PC-3 (cell line): Measurements from ENCODE around the gene OTOA. TPM values are rescaled to one million over a fixed set of nuclear protein-coding genes. Genes with fewer than 3 reads are reported as not detected.

Experiments used
- ATAC-seq: fragments of 200-7000 bp; cut with Tn5 transposase; 2 replicates; pipeline ENCODE4 v1.9.1; 2020; ENCODE audit warnings: mild to moderate bottlenecking, moderate library complexity
- BruUV-seq: library from RNA; stranded (reverse); fragments of 400-500 nt; replicated peaks from 2 replicates; lab custom pipeline; 2021; lab: Mats Ljungman, UMichigan
- CTCF ChIA-PET: fragments of 300-600 bp; sonication (Branson Sonifier 250); formaldehyde crosslinking; loops from one replicate; lab custom pipeline; 2022; ENCODE audit warnings: antibody characterized with exemption; lab: Charles Lee
- POLR2A ChIA-PET: fragments of 300-600 bp; sonication (Branson Sonifier 250); formaldehyde crosslinking; loops from one replicate; lab custom pipeline; 2022; ENCODE audit warnings: antibody characterized with exemption; ENCODE audit not compliant: unreplicated experiment; lab: Charles Lee
- DNase-seq: peaks from one replicate; pipeline ENCODE4 v3.0.0-alpha.2; 2015
- H2AFZ ChIP-seq: fragments of 300-600 bp; sonication (generic); 2 replicates; pipeline ENCODE4 v1.6.0; 2016; ENCODE audit warnings: antibody characterized with exemption, low read length
- H3F3A ChIP-seq: fragments of 300-600 bp; sonication (generic); one replicate; pipeline ENCODE4 v1.6.0; 2017; ENCODE audit warnings: antibody characterized with exemption, low read length, control low read depth, mild to moderate bottlenecking; ENCODE audit not compliant: unreplicated experiment
- H3K27ac ChIP-seq: fragments of 300-600 bp; sonication (generic); 2 replicates; pipeline ENCODE4 v1.5.1; 2016; ENCODE audit warnings: mild to moderate bottlenecking, low read length
- H3K27me3 ChIP-seq: fragments of 300-600 bp; sonication (generic); 2 replicates; pipeline ENCODE4 v1.6.1; 2016; ENCODE audit warnings: low read length, mixed read lengths
- H3K36me3 ChIP-seq: fragments of 300-600 bp; sonication (generic); 2 replicates; pipeline ENCODE4 v1.6.1; 2016; ENCODE audit warnings: low read depth, mixed run types, low read length, mixed read lengths
- H3K4me1 ChIP-seq: fragments of 300-600 bp; sonication (generic); 2 replicates; pipeline ENCODE4 v1.5.1; 2016; ENCODE audit warnings: low read length; ENCODE audit not compliant: insufficient read depth
- H3K4me2 ChIP-seq: fragments of 300-600 bp; sonication (generic); 2 replicates; pipeline ENCODE4 v1.6.0; 2016; ENCODE audit warnings: low read length
- H3K4me3 ChIP-seq: fragments of 300-600 bp; sonication (generic); 2 replicates; pipeline ENCODE4 v1.5.1; 2016; ENCODE audit warnings: mild to moderate bottlenecking, low read length, mixed read lengths
- H3K79me2 ChIP-seq: fragments of 300-600 bp; sonication (generic); 2 replicates; pipeline ENCODE4 v1.6.1; 2017; ENCODE audit warnings: low read length, mixed read lengths
- H3K9ac ChIP-seq: fragments of 300-600 bp; sonication (generic); 2 replicates; pipeline ENCODE4 v1.6.0; 2016; ENCODE audit warnings: mild to moderate bottlenecking, low read length
- H3K9me2 ChIP-seq: fragments of 300-600 bp; sonication (generic); replicated peaks from 2 replicates; pipeline ENCODE4 v1.6.1; 2016; ENCODE audit warnings: mixed run types, low read length, mixed read lengths
- H3K9me3 ChIP-seq: fragments of 300-600 bp; sonication (generic); 2 replicates; pipeline ENCODE4 v1.6.1; 2016; ENCODE audit warnings: low read length, mixed read lengths
- H4K20me1 ChIP-seq: fragments of 300-600 bp; sonication (generic); 2 replicates; pipeline ENCODE4 v1.6.1; 2016; ENCODE audit warnings: low read length, mixed read lengths
- CTCF ChIP-seq: fragments of 300-600 bp; sonication (generic); conservative IDR thresholded peaks from 2 replicates; pipeline ENCODE4 v1.5.1; 2017; ENCODE audit warnings: antibody characterized with exemption, low read depth, mild to moderate bottlenecking, low read length
- EZH2 ChIP-seq: fragments of 300-600 bp; sonication (generic); IDR thresholded peaks from one replicate; pipeline ENCODE4 v1.6.1; 2017; ENCODE audit warnings: antibody characterized with exemption, mild to moderate bottlenecking, low read length; ENCODE audit not compliant: unreplicated experiment
- EZH2phosphoT487 ChIP-seq: fragments of 300-600 bp; sonication (generic); IDR thresholded peaks from 2 replicates; pipeline ENCODE4 v1.6.1; 2018; ENCODE audit warnings: mild to moderate bottlenecking, antibody characterized with exemption, low read length, borderline replicate concordance
- intact Hi-C: fragments of 100-400 bp; cut with micrococcal nuclease; formaldehyde crosslinking; loops from 2 replicates; pipeline ENCODE4 v1.9.0; 2023
- total RNA-seq: library from RNA; depleted of rRNA; stranded (reverse); fragments of >200 nt; gene quantifications from 2 replicates; pipeline ENCODE4 v1.2.3, GENCODE V29; 2014

Gene OTOA
- total RNA-seq, 1 experiment from 2014 or later, result not detected

- no peaks in the 10 kb centered on the region; the same call in 1 of the 2 replicates for H3K36me3 ChIP-seq
- no peak overlapping the region for H2AFZ ChIP-seq
- no peaks in the 10 kb centered on the region for H3F3A ChIP-seq
- no peak overlapping the region for H3K27ac ChIP-seq
- H4K20me1 ChIP-seq, result no peaks in the 10 kb centered on the region
- TF ChIP-seq EZH2phosphoT487, result no peak
- TF ChIP-seq EZH2, result no peak
- no peak for TF ChIP-seq CTCF
- no peak overlapping the region for H3K4me3 ChIP-seq
- no peaks in the 10 kb centered on the region for H3K27me3 ChIP-seq
- CTCF ChIA-PET, result no interaction called here
- intact Hi-C loops, result no loop called here
- no peaks in the 10 kb centered on the region for H3K9me2 ChIP-seq
- H3K9me3 ChIP-seq, result no peaks in the 10 kb centered on the region
- POLR2A ChIA-PET, result no interaction called here
- no peak for DNase-seq
- H3K4me1 ChIP-seq, result no peaks in the 10 kb centered on the region
- H3K9ac ChIP-seq, result no peak overlapping the region
- no peak overlapping the region for H3K4me2 ChIP-seq
- ATAC-seq, result no peak
- no TSS peak for BruUV-seq
- no peaks in the 10 kb centered on the region for H3K79me2 ChIP-seq
Measured at GRCh38 chr16:21653571-21653970, 10.2 kb upstream of the OTOA start.

- H3K4me2 ChIP-seq, result no peak overlapping the region
- POLR2A ChIA-PET, result no interaction called here
- no peaks in the 10 kb centered on the region for H3K4me1 ChIP-seq
- intact Hi-C loops, result no loop called here
- no peaks in the 10 kb centered on the region for H3K9me3 ChIP-seq
- H2AFZ ChIP-seq, result no peak overlapping the region
- CTCF ChIA-PET, result no interaction called here
- no peak overlapping the region for H3K4me3 ChIP-seq
- DNase-seq, result no peak
- H3K27me3 ChIP-seq, result no peaks in the 10 kb centered on the region
- TF ChIP-seq EZH2, result no peak
- TF ChIP-seq EZH2phosphoT487, result no peak
- no peak for TF ChIP-seq CTCF
- H4K20me1 ChIP-seq, result no peaks in the 10 kb centered on the region
- H3K9me2 ChIP-seq, result no peaks in the 10 kb centered on the region
- H3F3A ChIP-seq, result no peaks in the 10 kb centered on the region
- no peaks in the 10 kb centered on the region; the same call in 1 of the 2 replicates for H3K36me3 ChIP-seq
- H3K79me2 ChIP-seq, result no peaks in the 10 kb centered on the region
- H3K9ac ChIP-seq, result no peak overlapping the region
- no TSS peak for BruUV-seq
- no peak for ATAC-seq
- no peak overlapping the region for H3K27ac ChIP-seq
Measured at GRCh38 chr16:21654466-21654865, 9.3 kb upstream of the OTOA start.

GRCh38 chr16:21654881-21655280, 8.9 kb upstream of the OTOA start:
- no peak overlapping the region for H3K27ac ChIP-seq
- H3K4me1 ChIP-seq, result no peaks in the 10 kb centered on the region
- DNase-seq, result no peak
- H3K79me2 ChIP-seq, result no peaks in the 10 kb centered on the region
- no peaks in the 10 kb centered on the region for H4K20me1 ChIP-seq
- H3K9ac ChIP-seq, result no peak overlapping the region
- no peak overlapping the region for H3K4me2 ChIP-seq
- H3K9me3 ChIP-seq, result no peaks in the 10 kb centered on the region
- H3K9me2 ChIP-seq, result no peaks in the 10 kb centered on the region
- ATAC-seq, result no peak
- no peaks in the 10 kb centered on the region for H3F3A ChIP-seq
- ChIA-PET CTCF (no interaction called here), POLR2A (no interaction called here)
- no TSS peak for BruUV-seq
- H2AFZ ChIP-seq, result no peak overlapping the region
- no peaks in the 10 kb centered on the region; the same call in 1 of the 2 replicates for H3K36me3 ChIP-seq
- H3K27me3 ChIP-seq, result no peaks in the 10 kb centered on the region
- no peak for TF ChIP-seq CTCF
- TF ChIP-seq EZH2, result no peak
- no peak for TF ChIP-seq EZH2phosphoT487
- intact Hi-C loops, result loop anchor here (5.0 kb wide), 1 partner anchor 147 kb away; no protein-coding TSS in a partner anchor
- no peak overlapping the region for H3K4me3 ChIP-seq
